K562 (cell line): ENCODE measurements around the gene SERPING1. TPM values are rescaled to one million over a fixed set of nuclear protein-coding genes. Genes with fewer than 3 reads are reported as not detected.
A peak's percentile ranks its signal among the peaks of the same experiment; 100 is the strongest.

Experiments
- ATAC-seq: fragments of 200-7000 bp; cut with Tn5 transposase; 3 replicates; pipeline ENCODE4 v1.9.1; 2020; ENCODE audit warnings: moderate library complexity
- BruUV-seq: library from RNA; stranded (reverse); fragments of 400-500 nt; replicated peaks from 2 replicates; lab custom pipeline; 2021; lab: Mats Ljungman, UMichigan
- CTCF ChIA-PET: fragments of 300-600 bp; formaldehyde crosslinking; extraction: SDS; loops from one replicate; lab custom pipeline; 2021; ENCODE audit warnings: low intra/inter-chr PET ratio; lab: Yijun Ruan, JAX
- POLR2A ChIA-PET: fragments of 300-600, 350-650 bp; sonication (Branson Sonifier 250); formaldehyde crosslinking; extraction: SDS; loops from one replicate; lab custom pipeline; 2021; ENCODE audit warnings: antibody characterized with exemption, inconsistent platforms; lab: Yijun Ruan, JAX
- DNase-seq, 4 experiments: peaks; one replicate each; pipeline versions ENCODE4 v3.0.0 to v3.0.0-alpha.2; 2011 to 2018; ENCODE audit warnings: low spot score in 3 of 4, mixed read lengths in 3 of 4; ENCODE audit errors: extremely low read depth in 1 of 4
- FAIRE-seq: peaks from 2 replicates; lab custom pipeline; 2011; peaks lifted over from hg19 to GRCh38; lab: Jason Lieb, UNC
- H2AFZ ChIP-seq: 2 replicates; pipeline ENCODE4 v1.6.0; 2011; ENCODE audit warnings: low read depth, low read length, control low read depth, inconsistent platforms
- H3K27ac ChIP-seq: fragments of 200-600 bp; 3 replicates; pipeline ENCODE4 v1.8.0; 2011; ENCODE audit warnings: low read depth, mild to moderate bottlenecking, control low read depth, inconsistent platforms, low read length, moderate library complexity, mixed read lengths; ENCODE audit errors: extremely low read depth
- H3K27me3 ChIP-seq, 2 experiments: fragments of 300-600 bp in 1 of 2; 2 replicates in 1 of 2; 3 replicates in 1 of 2; pipeline versions ENCODE4 v1.6.0 to v1.8.0; 2011; ENCODE audit warnings: inconsistent platforms in 2 of 2, low read length in 2 of 2, mild to moderate bottlenecking in 1 of 2, mixed read lengths in 1 of 2, moderate library complexity in 1 of 2; ENCODE audit not compliant: control insufficient read depth in 2 of 2, insufficient read depth in 2 of 2
- H3K36me3 ChIP-seq: fragments of 300-600 bp; 3 replicates; pipeline ENCODE4 v1.8.0; 2011; ENCODE audit warnings: mild to moderate bottlenecking, low read length, inconsistent platforms; ENCODE audit not compliant: control insufficient read depth, insufficient read depth
- H3K4me1 ChIP-seq, 2 experiments: fragments of 200-600 bp in 1 of 2; replicated peaks in 1 of 2; 2 replicates in 1 of 2; 3 replicates in 1 of 2; pipeline versions ENCODE4 v1.5.1 to v1.8.0; 2011; ENCODE audit warnings: inconsistent platforms in 2 of 2, low read length in 2 of 2, mild to moderate bottlenecking in 1 of 2, mixed read lengths in 1 of 2, moderate library complexity in 1 of 2; ENCODE audit not compliant: control insufficient read depth in 2 of 2, insufficient read depth in 2 of 2
- H3K4me2 ChIP-seq: 2 replicates; pipeline ENCODE4 v1.6.1; 2011; ENCODE audit warnings: low read length, control low read depth, inconsistent platforms, mixed read lengths; ENCODE audit not compliant: insufficient read depth
- H3K4me3 ChIP-seq: fragments of 200-600 bp; sonication (generic), shearing (Covaris generic); 2 replicates; pipeline ENCODE4 v1.5.1; 2016; ENCODE audit warnings: control low read depth, inconsistent platforms
- H3K79me2 ChIP-seq: fragments of 200-600 bp; 3 replicates; pipeline ENCODE4 v1.8.0; 2011; ENCODE audit warnings: low read length, inconsistent platforms; ENCODE audit not compliant: control insufficient read depth, insufficient read depth
- H3K9ac ChIP-seq, 2 experiments: 2 replicates each; pipeline versions ENCODE4 v1.6.0 to v1.6.1; 2011; ENCODE audit warnings: low read depth in 2 of 2, low read length in 2 of 2, control low read depth in 1 of 2, inconsistent platforms in 1 of 2, mild to moderate bottlenecking in 1 of 2, mixed read lengths in 1 of 2; ENCODE audit not compliant: insufficient read depth in 1 of 2
- H3K9me1 ChIP-seq: one replicate; pipeline ENCODE4 v1.6.0; 2011; ENCODE audit warnings: inconsistent platforms, mild to moderate bottlenecking, low read length, moderate library complexity; ENCODE audit not compliant: control insufficient read depth, insufficient read depth
- H3K9me3 ChIP-seq: replicated peaks from 2 replicates; pipeline ENCODE4 v1.5.1; 2011; ENCODE audit warnings: low read depth, low read length, inconsistent platforms; ENCODE audit not compliant: control insufficient read depth, insufficient read depth
- H4K20me1 ChIP-seq: replicated peaks from 2 replicates; pipeline ENCODE4 v1.6.1; 2011; ENCODE audit warnings: low read length, inconsistent platforms, mixed read lengths; ENCODE audit not compliant: control insufficient read depth, insufficient read depth
- BDP1 ChIP-seq: IDR thresholded peaks from 3 replicates; pipeline ENCODE4 v1.6.1; 2011; ENCODE audit not compliant: insufficient read length, insufficient read depth
- BRD4 ChIP-seq: fragments of 200-600 bp; sonication (generic); IDR thresholded peaks from 2 replicates; pipeline ENCODE4 v1.6.1; 2017; ENCODE audit warnings: inconsistent platforms
- CBFA2T2 ChIP-seq: fragments of 450-650 bp; conservative IDR thresholded peaks from 2 replicates; pipeline ENCODE4 v1.6.1; 2017; ENCODE audit warnings: mild to moderate bottlenecking
- CREM ChIP-seq: IDR thresholded peaks from 2 replicates; pipeline ENCODE4 v1.6.1; 2014; ENCODE audit warnings: antibody characterized with exemption, low read depth
- GATA2 ChIP-seq: sonication (generic); formaldehyde crosslinking; IDR thresholded peaks from 2 replicates; pipeline ENCODE4 v1.4.0; 2020; ENCODE audit warnings: mild to moderate bottlenecking, missing genetic modification reagents
- JUN ChIP-seq, 2 experiments: sonication (generic) in 1 of 2; formaldehyde crosslinking in 1 of 2; IDR thresholded peaks; 2 replicates each; pipeline versions ENCODE4 v1.6.1 to v1.8.0; 2012 to 2022; ENCODE audit warnings: borderline replicate concordance in 2 of 2, mild to moderate bottlenecking in 2 of 2, improper control_type of control experiment in 1 of 2, low read depth in 1 of 2, low read length in 1 of 2, missing genetic modification reagents in 1 of 2
- MAZ ChIP-seq, 2 experiments: fragments of 450-650 bp in 1 of 2; sonication (generic) in 1 of 2; formaldehyde crosslinking; IDR thresholded peaks in 1 of 2; conservative IDR thresholded peaks in 1 of 2; 2 replicates each; pipeline versions ENCODE4 v1.4.0 to v1.5.0; 2020; ENCODE audit warnings: mild to moderate bottlenecking in 1 of 2, missing genetic modification reagents in 1 of 2
- MTA3 ChIP-seq: fragments of 450-650 bp; formaldehyde crosslinking; IDR thresholded peaks from 2 replicates; pipeline ENCODE4 v1.6.1; 2017; ENCODE audit warnings: mild to moderate bottlenecking, borderline replicate concordance
- PHF21A ChIP-seq: fragments of 450-650 bp; IDR thresholded peaks from 2 replicates; pipeline ENCODE4 v1.6.1; 2017; ENCODE audit warnings: low read depth, borderline replicate concordance
- SIRT6 ChIP-seq: IDR thresholded peaks from one replicate; pipeline ENCODE4 v1.6.1; 2012; ENCODE audit warnings: low read depth, mild to moderate bottlenecking, control low read depth, inconsistent platforms, low read length, moderate library complexity
- SMARCC2 ChIP-seq: fragments of 450-650 bp; IDR thresholded peaks from 2 replicates; pipeline ENCODE4 v1.6.1; 2017; ENCODE audit warnings: antibody characterized with exemption, moderate library complexity, mild to moderate bottlenecking, low read depth
- TCF3 ChIP-seq: sonication (generic); formaldehyde crosslinking; IDR thresholded peaks from 2 replicates; pipeline ENCODE4 v1.4.0; 2020; ENCODE audit warnings: mild to moderate bottlenecking, missing genetic modification reagents
- TRIM28 ChIP-seq: fragments of 450-650 bp; IDR thresholded peaks from 2 replicates; pipeline ENCODE4 v1.6.1; 2017
- ZNF175 ChIP-seq: fragments of 200-800 bp; sonication (Bioruptor generic); IDR thresholded peaks from 2 replicates; pipeline ENCODE4 v1.6.1; 2016; ENCODE audit warnings: low read depth, mild to moderate bottlenecking, missing genetic modification characterization, missing compliant biosample characterization
- ZNF41 ChIP-seq: fragments of 250-450 bp; sonication (Bioruptor Pico); conservative IDR thresholded peaks from 2 replicates; pipeline ENCODE4 v1.4.0; 2020; ENCODE audit warnings: mild to moderate bottlenecking
- ZNF785 ChIP-seq: fragments of 250-450 bp; sonication (Bioruptor Pico); IDR thresholded peaks from 2 replicates; pipeline ENCODE4 v1.4.0; 2020; ENCODE audit warnings: mild to moderate bottlenecking
- WGBS: fragments of 100-300 bp; shearing (Covaris generic); methylation state at CpG from one replicate; pipeline ENCODE4 v1.1.6; 2016; ENCODE audit warnings: low coverage, mixed read lengths; ENCODE audit not compliant: insufficient coverage; ENCODE audit errors: missing lambda C conversion rate; 5-methylcytosine and 5-hydroxymethylcytosine counted together
- in situ Hi-C: fragments of 300-500 bp; cut with MboI; formaldehyde crosslinking; loops from 4 replicates; pipeline ENCODE4 v1.15.0; 2018; ENCODE audit warnings: inconsistent platforms, mixed read lengths
- intact Hi-C: fragments of 100-400 bp; cut with micrococcal nuclease; formaldehyde crosslinking; loops from 2 replicates; pipeline ENCODE4 v1.14.2; 2022
- polyA plus RNA-seq, 8 experiments: library from polyadenylated mRNA; depleted of rRNA in 4 of 8; stranded (reverse) in 5 of 8; unstranded in 3 of 8; fragments of >200 nt; fragmentation: Nextera tagmentation in 2 of 8; fragmentation: Illumina TruSeq in 1 of 8; extraction: Ambion mirVana in 2 of 8; extraction: Trizol in 1 of 8; gene quantifications; 2 replicates each; pipeline versions ENCODE4 v1.2.1 to v1.2.3, GENCODE V29; 2011 to 2014; ENCODE audit warnings: inconsistent platforms in 1 of 8, missing spikeins in 1 of 8
- total RNA-seq, 7 experiments: library from RNA; depleted of rRNA in 6 of 7; stranded (reverse); fragments of >200 nt in 6 of 7; fragmentation: Illumina TruSeq in 2 of 7; extraction: Trizol in 2 of 7; gene quantifications; 2 replicates each; pipeline versions ENCODE4 v1.2.1 to v1.2.3, GENCODE V29; 2011 to 2021; ENCODE audit warnings: low replicate concordance in 1 of 7
- TF ChIP-seq, protein P1 (sequence below): fragments of 250-450 bp; sonication (Bioruptor Pico); IDR thresholded peaks from 2 replicates; pipeline ENCODE4 v1.8.0; 2021; ENCODE audit warnings: mild to moderate bottlenecking, moderate library complexity
- TF ChIP-seq, protein P2 (sequence below): sonication (generic); formaldehyde crosslinking; IDR thresholded peaks from 2 replicates; pipeline ENCODE4 v1.8.1; 2023; ENCODE audit warnings: mild to moderate bottlenecking, missing genetic modification reagents

Gene SERPING1
- total and polyA plus RNA-seq, 9 of the 15 experiments (the other 6 are each of a cell fraction or from before 2014, with no cell fraction given): 0.10 to 1.00 (median 0.21) TPM; not detected in 2

DNA sequence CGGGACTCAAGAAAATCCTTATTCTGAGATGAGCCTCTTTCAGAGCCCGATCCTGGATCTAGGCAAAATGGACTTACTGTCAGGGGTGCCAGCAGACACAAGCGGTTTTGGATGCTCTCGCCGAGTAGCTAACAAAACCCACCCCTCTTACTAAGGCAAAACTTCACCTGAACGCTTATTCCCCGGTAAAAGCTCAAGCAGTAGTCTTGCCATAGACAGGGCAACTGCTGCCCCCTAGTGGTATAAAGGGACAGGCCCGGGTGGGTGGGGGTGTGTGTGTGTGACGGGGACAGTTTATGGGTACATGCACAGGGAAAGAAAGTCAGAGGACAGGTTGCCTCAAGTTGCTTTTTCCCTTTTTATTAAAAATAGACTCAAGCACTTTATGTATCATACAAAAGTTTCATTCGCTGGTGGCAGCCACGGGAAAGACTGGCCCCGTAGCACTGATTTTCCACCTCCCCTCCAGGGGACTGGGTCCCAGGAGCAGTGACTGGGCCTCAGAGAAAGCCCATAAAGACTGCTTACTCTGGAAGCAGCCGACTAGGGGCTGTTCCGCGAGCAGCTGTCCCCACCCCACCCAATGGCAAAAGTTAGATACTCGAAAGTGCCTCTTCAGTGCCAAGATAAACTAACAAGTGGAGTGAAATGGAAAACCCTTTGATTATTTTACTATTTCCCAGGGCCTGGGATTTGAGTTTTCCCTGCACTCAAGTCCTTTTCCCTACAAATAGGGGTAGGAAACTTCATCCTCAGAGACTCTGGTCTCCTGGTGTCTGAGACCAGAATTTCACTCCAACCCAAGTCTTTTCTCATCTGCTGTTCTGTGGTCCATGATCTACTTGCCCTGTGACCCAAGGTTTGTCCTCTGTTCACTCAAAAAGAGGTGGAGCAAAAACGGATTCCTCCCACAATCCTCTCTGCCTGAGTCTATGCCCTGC is 47.5 kb downstream of the SERPING1 start:
- no peaks in the 10 kb centered on the region for H3K9me3 ChIP-seq
- ChIA-PET CTCF (interaction anchor here (0.8 to 1.5 kb wide), 4 partner anchors 77 to 154 kb away, joined by 4 to 8 read pairs (median 4); partner anchors contain the start of genes TIMM10 and UBE2L6), POLR2A (interaction anchor here (0.6 kb wide), 2 partner anchors 44 to 188 kb away, joined by 3 to 4 read pairs; no protein-coding TSS in a partner anchor)
- DNase-seq: peak; percentile 83 to 87 (median 86)
- peak; percentile 68 for FAIRE-seq
- no peaks in the 10 kb centered on the region; the same call in 1 of the 2 replicates for H4K20me1 ChIP-seq
- H3K9me1 ChIP-seq: no peaks in the 10 kb centered on the region
- H3K4me2 ChIP-seq: no peak overlapping the region
- H3K4me3 ChIP-seq: no peak overlapping the region
- no peaks in the 10 kb centered on the region for H3K36me3 ChIP-seq
- H3K79me2 ChIP-seq: no peaks in the 10 kb centered on the region
- in situ Hi-C loops (loop anchor here (5.0 to 10.0 kb wide), 3 partner anchors 78 to 303 kb away; partner anchors contain the start of gene UBE2L6), intact Hi-C loops (loop anchor here (2.0 kb wide), 1 partner anchor 300 kb away; no protein-coding TSS in a partner anchor)
- no peak overlapping the region for H3K27ac ChIP-seq
- WGBS: 12% methylated on average over 17 of the region's 17 CpGs
- BruUV-seq: no TSS peak
- H3K4me1 ChIP-seq: peaks cover 31 to 34% of the 10 kb centered on the region in 2 experiments
- H2AFZ ChIP-seq: no peak overlapping the region
- peaks cover 0 to 15% of the 10 kb centered on the region in 2 experiments; a peak in 2 of 5 replicates for H3K27me3 ChIP-seq
- ATAC-seq: peak; percentile 84
- peak overlapping the region in 1 of 2 experiments; percentile 4; a peak in 1 of 4 replicates for H3K9ac ChIP-seq
- no peak for TF ChIP-seq TCF3 (CRISPR knock-in tag)
- TF ChIP-seq SMARCC2: no peak
- TF ChIP-seq TRIM28: no peak
- TF ChIP-seq GATA2: no peak
- no peak for TF ChIP-seq ZNF175 (CRISPR knock-in tag)
- TF ChIP-seq CBFA2T2: no peak
- no peak for TF ChIP-seq ZNF785 (CRISPR knock-in tag)
- TF ChIP-seq, protein P1, sequence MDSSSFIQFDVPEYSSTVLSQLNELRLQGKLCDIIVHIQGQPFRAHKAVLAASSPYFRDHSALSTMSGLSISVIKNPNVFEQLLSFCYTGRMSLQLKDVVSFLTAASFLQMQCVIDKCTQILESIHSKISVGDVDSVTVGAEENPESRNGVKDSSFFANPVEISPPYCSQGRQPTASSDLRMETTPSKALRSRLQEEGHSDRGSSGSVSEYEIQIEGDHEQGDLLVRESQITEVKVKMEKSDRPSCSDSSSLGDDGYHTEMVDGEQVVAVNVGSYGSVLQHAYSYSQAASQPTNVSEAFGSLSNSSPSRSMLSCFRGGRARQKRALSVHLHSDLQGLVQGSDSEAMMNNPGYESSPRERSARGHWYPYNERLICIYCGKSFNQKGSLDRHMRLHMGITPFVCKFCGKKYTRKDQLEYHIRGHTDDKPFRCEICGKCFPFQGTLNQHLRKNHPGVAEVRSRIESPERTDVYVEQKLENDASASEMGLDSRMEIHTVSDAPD (CRISPR knock-in tag): no peak
- TF ChIP-seq MTA3: no peak
- no peak for TF ChIP-seq ZNF41 (CRISPR knock-in tag)
- TF ChIP-seq BRD4: no peak
- TF ChIP-seq, protein P2, sequence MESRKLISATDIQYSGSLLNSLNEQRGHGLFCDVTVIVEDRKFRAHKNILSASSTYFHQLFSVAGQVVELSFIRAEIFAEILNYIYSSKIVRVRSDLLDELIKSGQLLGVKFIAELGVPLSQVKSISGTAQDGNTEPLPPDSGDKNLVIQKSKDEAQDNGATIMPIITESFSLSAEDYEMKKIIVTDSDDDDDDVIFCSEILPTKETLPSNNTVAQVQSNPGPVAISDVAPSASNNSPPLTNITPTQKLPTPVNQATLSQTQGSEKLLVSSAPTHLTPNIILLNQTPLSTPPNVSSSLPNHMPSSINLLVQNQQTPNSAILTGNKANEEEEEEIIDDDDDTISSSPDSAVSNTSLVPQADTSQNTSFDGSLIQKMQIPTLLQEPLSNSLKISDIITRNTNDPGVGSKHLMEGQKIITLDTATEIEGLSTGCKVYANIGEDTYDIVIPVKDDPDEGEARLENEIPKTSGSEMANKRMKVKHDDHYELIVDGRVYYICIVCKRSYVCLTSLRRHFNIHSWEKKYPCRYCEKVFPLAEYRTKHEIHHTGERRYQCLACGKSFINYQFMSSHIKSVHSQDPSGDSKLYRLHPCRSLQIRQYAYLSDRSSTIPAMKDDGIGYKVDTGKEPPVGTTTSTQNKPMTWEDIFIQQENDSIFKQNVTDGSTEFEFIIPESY (CRISPR knock-in tag): no peak
- 0 out of 2 replicates have a peak, but pooled peaks have one; percentile 29 for TF ChIP-seq CREM
- TF ChIP-seq JUN (IDR thresholded peaks at IDR 0.05; ENCODE audit: borderline replicate concordance, low read depth, low read length): no peak
- TF ChIP-seq JUN (CRISPR knock-in tag; IDR thresholded peaks at IDR 0.05; ENCODE audit: borderline replicate concordance): no peak
- peak in 1 of 2 experiments; percentile 80; a peak in 2 of 4 replicates for TF ChIP-seq MAZ (CRISPR knock-in tag; conservative IDR thresholded peaks at IDR 0.05 in 1 of 2, IDR thresholded peaks at IDR 0.05 in 1 of 2)
- TF ChIP-seq PHF21A: peak; percentile 76; the same call in 1 of the 2 replicates
- no peak for TF ChIP-seq SIRT6
- no peak for TF ChIP-seq BDP1
